Right renal cortex interstitium (tissue), 3 donors: Measurements from ENCODE around the gene ADO. TPM values are rescaled to one million over a fixed set of nuclear protein-coding genes. Genes with fewer than 3 reads are reported as not detected.

Experiments
- DNase-seq, 3 donors: peaks; one replicate each; pipeline ENCODE4 v3.0.0-alpha.2; 2013; ENCODE audit warnings: low read depth in 3 of 3, low spot score in 2 of 3
- polyA plus RNA-seq, 3 donors: library from polyadenylated mRNA; unstranded; fragments of 120-200 nt; gene quantifications; one replicate each; pipeline ENCODE4 v1.2.1, GENCODE V29; 2013; ENCODE audit not compliant: insufficient read length in 3 of 3

The ADO gene
- polyA plus RNA-seq, 3 donors, result 34.4 to 40.7 (median 37.3) TPM

GRCh38 chr10:62816331-62817120 lies 12.0 kb downstream of the ADO start, which contains the start of gene EGR2:
EGR2 (minus strand) TSS chr10:62816366; CDS start chr10:62816029, 337 bp downstream.
- peak; percentile 89 to 92 (median 90) for DNase-seq

DNA sequence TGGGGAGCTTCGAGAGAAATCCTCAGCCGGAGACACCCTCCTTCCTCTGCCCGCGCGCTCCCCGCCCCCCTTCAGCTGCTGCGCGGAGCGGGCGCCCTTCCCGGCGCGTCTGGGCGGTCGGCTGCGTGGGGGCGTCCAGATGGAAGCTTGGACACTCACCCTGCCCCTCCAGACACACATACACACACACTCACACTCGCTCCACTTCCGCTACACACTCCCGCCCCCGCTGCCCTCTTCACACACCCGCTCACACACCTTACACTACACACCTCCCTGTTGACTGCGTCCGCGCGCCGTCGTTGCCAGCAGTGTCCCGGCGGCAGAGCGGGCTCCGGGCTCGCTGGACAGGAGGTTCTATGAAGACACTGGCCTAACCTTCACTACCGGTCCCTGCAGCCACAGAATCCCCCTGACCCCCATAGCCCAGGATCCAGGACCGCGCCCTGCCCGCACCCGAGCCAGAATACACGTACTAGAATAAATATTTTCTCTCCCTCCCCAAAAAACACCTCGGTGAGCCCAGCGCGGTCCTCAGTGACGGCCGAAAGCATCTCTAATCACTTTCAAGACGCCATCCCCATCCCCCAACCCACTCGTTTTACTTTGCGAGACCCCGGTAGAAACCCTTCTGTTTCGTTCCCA lies 12.7 kb downstream of the ADO start:
- no peak for DNase-seq

- DNase-seq, result no peak
Measured at GRCh38 chr10:62817766-62818425, 13.4 kb downstream of the ADO start.

DNA sequence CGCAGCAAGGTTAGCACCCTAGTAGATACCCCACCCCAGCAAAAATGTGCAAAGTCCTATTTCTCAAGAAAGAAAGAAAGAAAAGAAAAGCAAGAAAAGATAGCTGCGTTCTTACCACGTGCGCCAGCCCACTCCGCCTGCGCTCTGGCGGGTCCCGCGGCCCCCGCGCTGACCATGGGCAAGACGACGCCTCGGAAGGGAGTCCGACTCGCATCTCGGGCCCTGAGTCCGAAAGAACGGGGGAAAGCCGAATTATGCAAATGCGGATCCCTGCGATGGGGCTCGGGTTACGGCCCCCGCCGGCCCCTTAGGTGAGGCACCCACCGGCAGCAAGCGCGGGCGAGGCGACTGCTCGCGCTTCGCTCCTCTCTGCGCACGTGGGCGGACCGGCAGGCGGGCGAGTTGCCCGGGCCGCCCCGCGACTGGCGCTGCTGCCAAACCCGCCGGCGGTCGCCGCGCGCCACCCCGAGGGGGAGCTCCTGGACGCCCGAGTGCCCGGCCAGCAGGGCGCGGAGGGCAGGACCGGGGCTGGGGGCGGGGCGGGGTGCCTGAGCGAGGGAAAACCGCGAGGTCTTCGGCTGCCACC lies 14.0 kb downstream of the ADO start:
- no peak for DNase-seq

DNA sequence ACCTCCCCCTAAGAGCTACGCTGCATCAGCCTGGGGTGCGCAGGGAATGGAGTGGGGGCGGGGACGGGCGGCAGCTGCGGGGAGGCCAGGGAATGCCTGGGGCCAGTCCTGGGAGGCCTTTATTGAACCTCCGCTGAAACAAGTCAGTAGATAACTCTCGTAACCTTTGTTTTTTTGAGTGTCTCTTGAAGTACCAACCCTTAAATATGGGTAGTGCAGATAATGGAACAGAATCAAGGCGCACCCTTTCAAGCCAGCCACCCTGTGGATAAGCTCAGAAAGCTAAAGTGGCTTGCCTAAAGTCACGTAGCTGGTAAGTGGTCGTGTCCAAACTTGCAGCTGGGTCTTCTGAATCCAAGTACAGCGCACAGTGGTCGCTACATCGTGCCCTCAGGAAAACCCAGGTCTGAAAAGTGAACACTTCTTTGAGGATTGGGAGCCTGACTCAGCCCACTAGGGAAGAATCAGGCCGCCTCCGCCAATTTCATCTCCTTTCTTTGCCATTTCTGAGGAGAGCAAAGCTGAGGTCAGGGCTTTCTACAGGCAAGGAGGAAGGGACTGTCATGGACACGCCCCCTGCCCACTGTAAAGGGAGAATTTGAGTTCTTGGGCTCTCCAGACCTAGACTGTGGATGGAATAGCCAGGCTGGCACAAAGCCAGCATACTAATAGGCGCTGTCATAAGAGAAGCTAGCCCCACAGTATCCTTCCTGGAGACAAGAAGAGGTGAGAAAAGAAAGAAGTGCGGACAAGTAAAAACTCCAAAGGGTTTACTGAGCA lies 14.8 kb downstream of the ADO start:
- DNase-seq, result no peak

- DNase-seq, result no peak
Measured at GRCh38 chr10:62820586-62820985, 16.1 kb downstream of the ADO start.

- DNase-seq, result no peak
Measured at GRCh38 chr10:62826273-62826672, 21.8 kb downstream of the ADO start.

- no peak for DNase-seq
Measured at GRCh38 chr10:62829622-62830021, 25.1 kb downstream of the ADO start.

GRCh38 chr10:62830679-62831078 lies 26.2 kb downstream of the ADO start:
- DNase-seq, result no peak

- no peak for DNase-seq
Measured at GRCh38 chr10:62831346-62831745, 26.8 kb downstream of the ADO start.

DNA sequence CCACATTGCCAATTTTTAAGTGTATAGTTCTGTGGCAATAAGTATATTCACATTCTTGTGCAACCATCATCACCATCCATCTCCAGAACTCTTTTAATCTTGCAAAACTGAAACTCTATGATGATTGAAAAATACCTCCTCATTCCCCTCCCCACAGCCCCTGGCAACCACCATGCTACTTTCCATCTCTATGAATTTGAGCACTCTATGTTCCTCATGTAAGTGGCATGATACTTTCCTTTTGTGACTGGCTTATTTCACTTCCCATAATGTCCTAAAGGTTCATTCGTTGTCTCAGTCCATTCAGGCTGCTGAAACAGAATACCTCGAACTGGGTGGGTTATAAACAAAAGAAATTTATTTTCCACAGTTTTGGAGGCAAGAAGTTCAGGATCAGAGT lies 35.1 kb downstream of the ADO start:
- no peak for DNase-seq

GRCh38 chr10:62842983-62843382 lies 38.5 kb downstream of the ADO start:
- DNase-seq, result no peak

- DNase-seq, result no peak
Measured at GRCh38 chr10:62843600-62843999, 39.1 kb downstream of the ADO start.

DNA sequence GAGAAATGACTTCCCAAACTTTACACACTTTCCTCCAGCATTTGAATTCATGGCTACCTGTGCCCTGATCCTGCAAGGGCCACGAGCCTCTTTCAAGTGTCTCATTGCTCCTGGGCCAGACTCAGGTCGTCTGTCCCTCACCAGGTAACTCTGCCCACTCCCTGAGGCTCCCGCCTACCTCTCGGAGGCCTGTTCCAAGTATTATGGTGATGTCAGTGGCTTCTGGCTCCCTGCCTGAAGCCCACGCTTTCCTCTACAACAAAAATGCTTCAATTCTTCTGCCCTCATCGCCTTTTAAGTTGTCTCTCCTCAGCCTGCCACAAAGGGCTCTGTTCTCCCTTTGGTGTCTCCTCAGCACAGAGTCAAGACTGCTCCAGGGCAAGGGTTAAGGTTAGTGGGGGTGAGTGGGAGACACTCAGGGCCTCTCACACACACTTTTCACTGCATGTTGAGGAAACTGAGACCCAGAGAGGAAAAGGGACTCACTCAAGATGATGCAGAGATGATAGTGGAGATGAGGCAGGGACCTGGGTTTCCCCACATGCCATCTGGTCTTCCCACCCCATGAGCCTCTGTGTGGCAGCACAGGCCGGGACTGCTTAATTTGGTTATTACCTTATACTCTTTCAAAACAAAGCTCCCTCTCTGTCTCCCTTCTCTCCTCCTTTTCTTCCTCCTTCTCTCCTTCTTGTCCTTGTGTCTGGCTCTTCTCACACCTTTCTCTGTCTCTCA lies 39.9 kb downstream of the ADO start:
- no peak for DNase-seq

DNA sequence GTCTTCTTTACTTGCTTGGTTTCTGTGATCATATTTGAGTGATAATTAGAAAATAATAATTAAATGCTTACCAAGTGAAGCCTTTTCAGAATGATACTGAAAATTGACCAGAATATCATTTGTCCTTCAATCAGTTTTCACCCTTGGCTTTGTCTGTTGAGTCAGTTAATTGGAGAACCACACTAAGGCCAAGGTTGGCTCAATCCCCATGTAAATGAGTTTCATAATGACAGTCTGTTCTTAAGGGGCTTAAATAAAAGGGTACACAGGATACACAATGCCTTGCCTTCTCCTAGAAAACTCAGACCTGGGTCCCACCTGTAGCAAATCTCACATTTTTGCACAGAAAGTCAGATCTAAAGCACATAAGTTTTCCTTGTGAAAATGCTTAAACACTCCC lies 42.9 kb downstream of the ADO start:
- DNase-seq, result no peak

- no peak for DNase-seq
Measured at GRCh38 chr10:62850646-62851045, 46.1 kb downstream of the ADO start.

DNA sequence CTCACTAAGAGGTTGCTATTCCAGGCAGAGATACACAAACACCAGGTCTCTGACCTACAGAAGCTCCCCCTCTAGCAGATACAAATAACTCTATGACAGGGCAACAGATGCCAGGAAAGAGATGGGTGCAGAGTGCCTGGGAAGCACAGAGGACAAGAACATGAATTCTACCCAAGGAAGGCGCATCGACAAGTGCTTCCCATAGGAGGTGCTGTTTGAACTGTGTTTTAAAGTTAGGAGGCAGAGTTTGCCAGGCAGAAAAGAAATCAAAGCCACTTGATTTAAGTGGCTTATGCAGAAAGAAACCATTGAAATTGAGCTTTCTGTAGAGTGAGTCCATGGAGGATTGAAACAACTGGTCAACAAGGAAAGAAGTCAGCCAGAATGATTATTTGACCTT lies 46.9 kb downstream of the ADO start:
- DNase-seq, result no peak

- DNase-seq, result no peak
Measured at GRCh38 chr10:62852961-62853702, 48.6 kb downstream of the ADO start.

DNA sequence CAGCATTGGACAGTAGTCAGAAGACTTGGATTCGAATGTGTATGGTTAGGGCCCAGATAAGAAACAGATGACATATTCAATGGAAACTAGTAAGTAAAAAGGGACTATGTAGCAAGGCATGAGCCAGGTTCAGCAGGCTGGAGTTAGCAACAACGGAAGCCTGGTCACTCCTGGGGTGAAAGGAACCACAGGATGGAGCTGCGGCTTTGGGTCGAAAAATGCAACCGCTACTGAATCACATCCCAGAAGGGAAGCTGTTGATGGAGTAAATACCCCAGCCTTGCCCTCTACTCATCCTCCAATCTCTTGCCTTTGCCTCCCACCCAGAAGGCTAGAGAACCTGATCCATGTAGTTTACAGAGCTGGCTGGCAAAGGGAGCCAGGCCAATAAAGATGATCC lies 49.2 kb downstream of the ADO start:
- no peak for DNase-seq
